ENCODE results near the gene TMEM17.

- TF ChIP-seq CTCF (conservative IDR thresholded peaks at IDR 0.05 in 1 of 2, IDR thresholded peaks at IDR 0.05 in 1 of 2; ENCODE audit: low read depth in 1 of 2, low read length in 2 of 2) (no peak), EZH2 (IDR thresholded peaks at IDR 0.05; ENCODE audit: low read length, missing control alignments) (no peak)
Observed at GRCh38 chr2:62464221-62465007, 41.6 kb downstream of the TMEM17 start.

Data from fibroblast of lung (primary cell).